Gastrocnemius medialis (tissue), 4 donors: ENCODE data around the gene ABR. TPM values are rescaled to one million over a fixed set of nuclear protein-coding genes. Genes with fewer than 3 reads are reported as not detected.

Experiments
- ATAC-seq, 2 donors: fragments of 150-250 bp; one replicate each; pipeline ENCODE4 v1.9.1; 2016
- DNase-seq, 2 donors: peaks; one replicate each; pipeline ENCODE4 v3.0.0-alpha.2; 2019
- H3K27ac ChIP-seq, 4 donors: fragments of 200-600 bp; sonication (generic); 1 replicate in 1 of 4; 2 replicates in 3 of 4; pipeline ENCODE4 v1.5.1; 2016 to 2018; ENCODE audit warnings: mild to moderate bottlenecking in 2 of 4, moderate library complexity in 1 of 4
- H3K27me3 ChIP-seq, 3 donors: fragments of 200-600 bp; sonication (generic) in 2 of 3; 1 replicate in 1 of 3; 2 replicates in 2 of 3; pipeline versions ENCODE4 v1.5.1 to v1.6.0; 2016 to 2019; ENCODE audit warnings: mild to moderate bottlenecking in 1 of 3, moderate library complexity in 1 of 3
- H3K36me3 ChIP-seq, 2 donors: fragments of 200-600 bp; sonication (generic) in 1 of 2; one replicate each; pipeline ENCODE4 v1.5.1; 2017 to 2018
- H3K4me1 ChIP-seq, 2 donors: fragments of 200-600 bp; sonication (generic) in 1 of 2; one replicate each; pipeline ENCODE4 v1.5.1; 2016 to 2017; ENCODE audit warnings: mild to moderate bottlenecking in 2 of 2
- H3K4me3 ChIP-seq, 4 donors: fragments of 200-600 bp; sonication (generic) in 3 of 4; 1 replicate in 1 of 4; 2 replicates in 3 of 4; pipeline ENCODE4 v1.5.1; 2016 to 2019; ENCODE audit warnings: mild to moderate bottlenecking in 2 of 4
- H3K9me3 ChIP-seq, 3 donors: fragments of 200-600 bp; sonication (generic) in 2 of 3; 1 replicate in 1 of 3; 2 replicates in 2 of 3; pipeline ENCODE4 v1.5.1; 2016 to 2019
- CTCF ChIP-seq, 5 experiments: fragments of 450-650 bp in 3 of 5; fragments of 200-600 bp in 2 of 5; sonication (generic) in 2 of 5; IDR thresholded peaks in 4 of 5; conservative IDR thresholded peaks in 1 of 5; 1 replicate in 4 of 5; 2 replicates in 1 of 5; pipeline ENCODE4 v1.5.1; 2016 to 2019; ENCODE audit warnings: antibody characterized with exemption in 5 of 5, mild to moderate bottlenecking in 3 of 5, moderate library complexity in 3 of 5
- POLR2A ChIP-seq, 2 donors: fragments of 450-650 bp; IDR thresholded peaks; one replicate each; pipeline ENCODE4 v1.6.1; 2017; ENCODE audit warnings: antibody characterized with exemption in 2 of 2, mild to moderate bottlenecking in 2 of 2, moderate library complexity in 2 of 2
- in situ Hi-C, 4 donors: fragments of 200-750 bp; cut with MboI; loops; one replicate each; pipeline versions ENCODE4 v1.15.0 to v1.8.0; 2017; ENCODE audit warnings: low sequenced_read_pairs in 4 of 4
- intact Hi-C: fragments of 100-400 bp; cut with DNase I; formaldehyde crosslinking; loops from one replicate; pipeline ENCODE4 v1.15.1; 2023; ENCODE audit warnings: low total_unique reads
- total RNA-seq, 4 donors: library from RNA; depleted of rRNA; stranded (reverse); fragments of >200 nt; gene quantifications; one replicate each; pipeline versions ENCODE4 v1.1.0 to v1.2.3, GENCODE V29; 2016

Gene ABR
- total RNA-seq, 4 donors from 2014 or later = 9.7 to 15.4 (median 12.8) TPM

- in situ Hi-C loops = no loop called here
- Histone ChIP-seq H3K27me3 (no peaks in the 10 kb centered on the region), H3K36me3 (no peaks in the 10 kb centered on the region), H3K4me1 (no peaks in the 10 kb centered on the region), H3K27ac (no peak overlapping the region), H3K4me3 (no peak overlapping the region), H3K9me3 (no peaks in the 10 kb centered on the region)
- intact Hi-C loops = no loop called here
- DNase-seq (no peak), ATAC-seq (no peak)
- TF ChIP-seq POLR2A (IDR thresholded peaks at IDR 0.05) = no peak
- TF ChIP-seq CTCF (IDR thresholded peaks at IDR 0.05 in 4 of 5, conservative IDR thresholded peaks at IDR 0.05 in 1 of 5) = no peak
Observed at GRCh38 chr17:986322-986929, 193.4 kb downstream of the ABR start.

GRCh38 chr17:983921-984320 is 195.9 kb downstream of the ABR start:
- no peak overlapping the region for H3K4me3 ChIP-seq
- H3K36me3 ChIP-seq = no peaks in the 10 kb centered on the region
- H3K27me3 ChIP-seq = no peaks in the 10 kb centered on the region
- TF ChIP-seq POLR2A (IDR thresholded peaks at IDR 0.05) (no peak), CTCF (IDR thresholded peaks at IDR 0.05 in 4 of 5, conservative IDR thresholded peaks at IDR 0.05 in 1 of 5) (no peak)
- no peak overlapping the region for H3K27ac ChIP-seq
- in situ Hi-C loops = loop anchor here (5.0 kb wide), 2 partner anchors 192 to 197 kb away; no protein-coding TSS in a partner anchor
- intact Hi-C loops = no loop called here
- no peak for DNase-seq
- no peak for ATAC-seq
- peaks cover 10 to 12% of the 10 kb centered on the region in 2 donors for H3K4me1 ChIP-seq
- H3K9me3 ChIP-seq = no peaks in the 10 kb centered on the region

GRCh38 chr17:981292-981658 is 198.5 kb downstream of the ABR start:
- no peak for DNase-seq
- Histone ChIP-seq H3K36me3 (no peaks in the 10 kb centered on the region), H3K4me1 (peaks cover 29 to 35% of the 10 kb centered on the region in 2 donors), H3K9me3 (no peaks in the 10 kb centered on the region), H3K4me3 (no peak overlapping the region), H3K27ac (peak overlapping the region in 1 of 4 donors; percentile 92), H3K27me3 (no peaks in the 10 kb centered on the region)
- intact Hi-C loops = loop anchor here (1.0 kb wide), 2 partner anchors 15 to 186 kb away; no protein-coding TSS in a partner anchor
- ATAC-seq = no peak
- TF ChIP-seq CTCF (IDR thresholded peaks at IDR 0.05 in 4 of 5, conservative IDR thresholded peaks at IDR 0.05 in 1 of 5) (no peak), POLR2A (IDR thresholded peaks at IDR 0.05) (no peak)
- in situ Hi-C loops = loop anchor here (5.0 kb wide), 2 partner anchors 189 to 194 kb away; no protein-coding TSS in a partner anchor

GRCh38 chr17:980406-981291 is 199.1 kb downstream of the ABR start:
- Histone ChIP-seq H3K36me3 (no peaks in the 10 kb centered on the region), H3K4me3 (peak overlapping the region; percentile 54 to 84 (median 67)), H3K27ac (peak overlapping the region; percentile 86 to 93 (median 90)), H3K9me3 (no peaks in the 10 kb centered on the region), H3K27me3 (no peaks in the 10 kb centered on the region), H3K4me1 (peaks cover 35 to 41% of the 10 kb centered on the region in 2 donors)
- no peak for TF ChIP-seq POLR2A (IDR thresholded peaks at IDR 0.05)
- peak; percentile 66 to 85 (median 78) for TF ChIP-seq CTCF (IDR thresholded peaks at IDR 0.05 in 4 of 5, conservative IDR thresholded peaks at IDR 0.05 in 1 of 5)
- ATAC-seq (peak; percentile 68 to 74), DNase-seq (peak; percentile 72 to 78)
- in situ Hi-C loops (loop anchor here (5.0 kb wide), 2 partner anchors 188 to 193 kb away; no protein-coding TSS in a partner anchor), intact Hi-C loops (loop anchor here (1.0 kb wide), 2 partner anchors 16 to 185 kb away; no protein-coding TSS in a partner anchor)
